ENCODE results near the gene RGS9. TPM values are rescaled to one million over a fixed set of nuclear protein-coding genes. Genes with fewer than 3 reads are reported as not detected.

The RGS9 gene
- total and polyA plus RNA-seq, 2 donors (not counting 1 experiment from before 2014, with no cell fraction given), result 0.36 to 3.4 TPM

- no peaks in the 10 kb centered on the region for H3K9me3 Mint-ChIP-seq (ENCODE audit: insufficient read depth)
- Histone ChIP-seq H3K4me1 (ENCODE audit: control insufficient read depth in 2 of 2, insufficient read depth in 2 of 2, low read length in 2 of 2) (no peaks in the 10 kb centered on the region), H3K4me2 (replicated peaks; ENCODE audit: low read depth, low read length, poor library complexity, severe bottlenecking) (no peak overlapping the region), H4K20me1 (ENCODE audit: control insufficient read depth, insufficient read depth, low read length, poor library complexity, severe bottlenecking) (no peaks in the 10 kb centered on the region), H3K9ac (ENCODE audit: low read length) (no peak overlapping the region), H3K27ac (ENCODE audit: low read length in 2 of 2) (no peak overlapping the region), H2AFZ (ENCODE audit: insufficient read depth, low read depth, low read length, poor library complexity, severe bottlenecking) (no peak overlapping the region), H3K36me3 (replicated peaks in 1 of 2; ENCODE audit: control extremely low read depth in 1 of 2, control insufficient read depth in 1 of 2, extremely low read depth in 1 of 2, insufficient read depth in 2 of 2, low read length in 1 of 2) (no peaks in the 10 kb centered on the region), H3K9me3 (ENCODE audit: control extremely low read depth in 1 of 3, control insufficient read depth in 2 of 3, insufficient read depth in 1 of 3, low read length in 2 of 3) (no peaks in the 10 kb centered on the region), H3K4me3 (ENCODE audit: control extremely low read depth in 1 of 5, extremely low read depth in 1 of 5, insufficient read depth in 1 of 5, low read depth in 2 of 5, low read length in 4 of 5) (no peak overlapping the region), H3K79me2 (ENCODE audit: control insufficient read depth, insufficient read depth, low read length) (no peaks in the 10 kb centered on the region), H3K27me3 (replicated peaks in 1 of 4; ENCODE audit: control extremely low read depth in 1 of 4, control insufficient read depth in 3 of 4, insufficient read depth in 4 of 4, low read length in 3 of 4) (no peaks in the 10 kb centered on the region)
- no peak overlapping the region for H3K27ac Mint-ChIP-seq
- ChIA-PET CTCF (interaction anchor here (0.7 kb wide), 1 partner anchor 717 kb away, joined by 3 read pairs; no protein-coding TSS in a partner anchor), POLR2A (no interaction called here)
- WGBS (ENCODE audit: insufficient coverage), result 83% methylated on average over 3 of the region's 5 CpGs
- H3K27me3 Mint-ChIP-seq, result no peaks in the 10 kb centered on the region
- no peak for ATAC-seq (ENCODE audit: low read depth)
- H3K4me3 Mint-ChIP-seq, result no peak overlapping the region
- DNase-seq, result no peak
- H3K4me1 Mint-ChIP-seq, result no peaks in the 10 kb centered on the region
- no peak for TF ChIP-seq EZH2 (IDR thresholded peaks at IDR 0.05; ENCODE audit: borderline replicate concordance, insufficient read depth, low read depth, low read length, poor library complexity, severe bottlenecking)
- TF ChIP-seq CTCF (IDR thresholded peaks at IDR 0.05), result no peak
- intact Hi-C loops (cut with micrococcal nuclease), result no loop called here
Measured at GRCh38 chr17:65193305-65193704, 56.1 kb downstream of the RGS9 start.

GRCh38 chr17:65193716-65194293, 56.6 kb downstream of the RGS9 start:
- no peak for ATAC-seq (ENCODE audit: low read depth)
- Histone ChIP-seq H3K79me2 (ENCODE audit: control insufficient read depth, insufficient read depth, low read length) (no peaks in the 10 kb centered on the region), H2AFZ (ENCODE audit: insufficient read depth, low read depth, low read length, poor library complexity, severe bottlenecking) (no peak overlapping the region), H3K27ac (ENCODE audit: low read length in 2 of 2) (no peak overlapping the region), H3K36me3 (replicated peaks in 1 of 2; ENCODE audit: control extremely low read depth in 1 of 2, control insufficient read depth in 1 of 2, extremely low read depth in 1 of 2, insufficient read depth in 2 of 2, low read length in 1 of 2) (no peaks in the 10 kb centered on the region), H3K4me1 (ENCODE audit: control insufficient read depth in 2 of 2, insufficient read depth in 2 of 2, low read length in 2 of 2) (no peaks in the 10 kb centered on the region), H3K9ac (ENCODE audit: low read length) (no peak overlapping the region), H3K9me3 (ENCODE audit: control extremely low read depth in 1 of 3, control insufficient read depth in 2 of 3, insufficient read depth in 1 of 3, low read length in 2 of 3) (no peaks in the 10 kb centered on the region), H4K20me1 (ENCODE audit: control insufficient read depth, insufficient read depth, low read length, poor library complexity, severe bottlenecking) (no peaks in the 10 kb centered on the region), H3K4me3 (ENCODE audit: control extremely low read depth in 1 of 5, extremely low read depth in 1 of 5, insufficient read depth in 1 of 5, low read depth in 2 of 5, low read length in 4 of 5) (no peak overlapping the region), H3K4me2 (replicated peaks; ENCODE audit: low read depth, low read length, poor library complexity, severe bottlenecking) (no peak overlapping the region), H3K27me3 (replicated peaks in 1 of 4; ENCODE audit: control extremely low read depth in 1 of 4, control insufficient read depth in 3 of 4, insufficient read depth in 4 of 4, low read length in 3 of 4) (no peaks in the 10 kb centered on the region)
- no peak overlapping the region for H3K4me3 Mint-ChIP-seq
- no peak for DNase-seq
- H3K4me1 Mint-ChIP-seq, result peaks cover 2% of the 10 kb centered on the region
- CTCF ChIA-PET, result no interaction called here
- H3K9me3 Mint-ChIP-seq (ENCODE audit: insufficient read depth), result no peaks in the 10 kb centered on the region
- 89% methylated on average over 4 of the region's 9 CpGs for WGBS (ENCODE audit: insufficient coverage)
- intact Hi-C loops (cut with micrococcal nuclease), result no loop called here
- TF ChIP-seq EZH2 (IDR thresholded peaks at IDR 0.05; ENCODE audit: borderline replicate concordance, insufficient read depth, low read depth, low read length, poor library complexity, severe bottlenecking) (no peak), CTCF (IDR thresholded peaks at IDR 0.05) (no peak)
- POLR2A ChIA-PET, result no interaction called here
- H3K27me3 Mint-ChIP-seq, result no peaks in the 10 kb centered on the region
- no peak overlapping the region for H3K27ac Mint-ChIP-seq
